DLD1 (cell line): ENCODE measurements around the gene GATD1.

Experiments
- in situ Hi-C: cut with HindIII; loops from 2 replicates; pipeline ENCODE4 v1.10.0; 2017; ENCODE audit warnings: low sequenced_read_pairs

The GATD1 gene

GRCh38 chr11:796565-797295, 19.4 kb upstream of the GATD1 start:
- in situ Hi-C loops, result no loop called here

- in situ Hi-C loops, result no loop called here
These were observed 18.6 kb upstream of the GATD1 start for GRCh38 chr11:795634-796564.

DNA sequence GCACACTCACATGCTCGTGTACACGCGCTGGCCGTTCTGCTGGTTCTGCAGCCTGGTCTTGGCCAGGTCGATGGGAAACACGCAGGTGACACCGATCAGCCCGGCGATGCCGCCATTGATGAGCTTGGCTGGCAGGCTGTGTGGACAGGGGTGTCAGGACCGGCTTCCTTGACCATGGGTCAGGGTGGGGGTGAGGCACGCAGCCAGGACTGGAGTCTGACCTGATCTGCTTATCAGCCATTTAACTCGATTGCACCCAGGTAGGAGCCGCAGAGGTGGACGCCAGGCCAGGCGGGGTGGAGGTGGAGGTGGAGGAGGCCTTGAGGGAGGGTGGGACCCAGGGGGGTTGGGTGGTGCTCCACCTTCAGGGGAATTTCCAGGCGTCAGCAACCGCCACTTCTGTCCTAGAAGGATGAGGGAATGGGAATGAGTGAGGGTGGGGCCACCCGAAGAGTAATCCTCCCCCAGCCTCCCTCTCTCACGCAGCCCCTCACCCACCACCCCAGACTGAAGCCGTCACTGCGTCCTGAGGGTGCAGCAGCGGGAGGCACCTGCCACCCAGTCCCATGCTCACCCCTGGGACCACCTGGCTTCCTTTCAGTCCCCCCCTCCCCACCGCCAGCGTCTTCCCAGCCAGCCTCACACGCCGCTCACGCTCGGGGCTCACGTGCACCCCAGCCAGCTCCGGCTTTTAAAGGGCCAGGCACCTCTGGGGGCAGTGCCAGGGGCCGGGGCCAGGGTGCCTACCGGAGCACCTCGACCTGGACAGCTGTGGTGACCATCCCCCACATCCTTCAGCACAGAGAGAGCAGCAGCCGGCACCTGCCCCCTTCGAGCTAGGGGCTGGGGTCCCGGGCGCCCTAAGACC, 17.7 kb upstream of the GATD1 start:
- in situ Hi-C loops, result no loop called here

DNA sequence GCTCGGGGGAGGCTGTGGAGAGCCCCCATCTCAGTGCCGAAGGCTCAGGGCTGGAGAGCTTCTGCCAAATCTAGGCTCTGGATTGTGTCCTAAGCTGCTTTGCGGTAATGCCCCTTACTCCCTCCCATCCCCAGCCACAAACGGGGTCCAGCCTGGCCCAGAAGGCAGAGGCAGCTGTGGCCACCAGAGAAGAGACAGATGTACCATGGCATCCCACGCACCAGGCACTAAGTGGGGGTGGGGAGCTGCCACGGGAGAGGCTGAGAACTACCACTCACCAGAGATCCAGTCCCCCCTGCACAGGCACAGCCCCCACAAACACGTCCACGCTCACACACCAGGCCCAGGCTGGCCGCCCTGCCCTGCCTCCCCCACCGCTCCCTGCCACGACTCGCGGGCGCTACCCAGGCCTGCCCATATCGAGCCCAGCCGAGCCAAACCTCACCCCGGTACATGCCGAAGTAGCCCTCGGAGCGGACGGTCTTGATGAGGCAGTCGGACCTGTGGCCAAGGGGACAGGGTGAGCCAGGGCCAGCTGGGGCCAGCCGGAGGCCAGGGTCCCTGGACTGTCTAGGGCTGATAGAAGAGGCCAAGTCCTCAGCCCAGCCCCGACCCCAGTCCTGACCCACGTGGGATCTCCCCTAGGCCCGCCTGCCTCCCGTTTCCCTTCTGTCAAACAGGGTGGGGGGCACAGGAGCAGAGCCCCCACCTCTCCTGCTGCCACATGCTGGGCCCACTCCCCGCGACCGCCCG, 16.9 kb upstream of the GATD1 start:
- in situ Hi-C loops, result no loop called here

- in situ Hi-C loops, result no loop called here
These were observed 16.3 kb upstream of the GATD1 start for GRCh38 chr11:793556-793955.

- in situ Hi-C loops, result no loop called here
These were observed 15.6 kb upstream of the GATD1 start for GRCh38 chr11:792873-793272.

GRCh38 chr11:792535-792821, 15.2 kb upstream of the GATD1 start:
- in situ Hi-C loops, result no loop called here

DNA sequence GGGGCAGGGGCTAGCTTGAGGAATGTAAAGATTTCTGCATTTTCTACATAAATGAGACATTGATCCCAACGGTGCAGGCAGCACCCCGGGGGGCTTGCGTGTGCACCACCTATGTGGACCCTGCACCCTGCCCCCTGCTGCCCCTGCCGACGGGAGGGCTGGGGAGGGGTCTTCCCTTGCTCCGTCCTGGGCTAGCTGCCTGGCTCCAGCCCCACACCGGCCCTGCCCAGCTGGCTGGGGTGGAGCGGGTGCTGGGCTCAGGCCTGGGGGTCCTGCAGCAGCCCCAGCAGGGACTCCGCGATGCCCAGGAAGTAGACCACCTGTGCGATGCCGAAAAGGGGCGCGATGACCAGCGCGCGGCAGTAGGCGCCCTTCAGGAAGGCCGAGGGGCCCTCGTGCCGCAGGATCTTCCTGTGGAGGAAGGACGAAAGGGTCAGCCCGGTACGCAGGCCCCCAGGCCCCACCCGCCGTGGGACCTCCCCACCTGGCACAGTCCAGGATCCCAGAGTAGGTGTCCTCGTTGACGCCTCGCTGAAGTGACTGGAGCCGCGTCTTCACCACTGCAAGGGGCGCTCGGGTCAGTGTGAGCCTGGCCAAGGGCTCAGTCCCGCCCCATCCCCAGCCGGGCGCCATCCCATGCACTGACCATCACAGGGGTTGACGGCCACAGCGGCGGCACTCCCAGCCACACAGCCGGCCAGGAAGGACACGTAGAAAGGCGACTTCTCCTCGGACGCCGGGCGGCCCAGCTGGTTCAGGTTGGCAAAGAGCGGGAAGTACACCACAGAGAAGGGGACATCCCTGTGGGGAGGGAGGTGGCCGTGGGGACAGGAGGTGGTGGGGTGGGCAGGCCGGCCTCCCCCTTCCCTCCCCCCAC, 14.6 kb upstream of the GATD1 start:
- in situ Hi-C loops, result no loop called here

- in situ Hi-C loops, result no loop called here
These were observed 13.7 kb upstream of the GATD1 start for GRCh38 chr11:790721-791564.

- in situ Hi-C loops, result no loop called here
These were observed 12.7 kb upstream of the GATD1 start, which contains the start of gene CEND1 for GRCh38 chr11:789943-790342. TSS of gene CEND1 (minus strand) at chr11:790090. CDS start at chr11:788576, 1,514 bp downstream.

DNA sequence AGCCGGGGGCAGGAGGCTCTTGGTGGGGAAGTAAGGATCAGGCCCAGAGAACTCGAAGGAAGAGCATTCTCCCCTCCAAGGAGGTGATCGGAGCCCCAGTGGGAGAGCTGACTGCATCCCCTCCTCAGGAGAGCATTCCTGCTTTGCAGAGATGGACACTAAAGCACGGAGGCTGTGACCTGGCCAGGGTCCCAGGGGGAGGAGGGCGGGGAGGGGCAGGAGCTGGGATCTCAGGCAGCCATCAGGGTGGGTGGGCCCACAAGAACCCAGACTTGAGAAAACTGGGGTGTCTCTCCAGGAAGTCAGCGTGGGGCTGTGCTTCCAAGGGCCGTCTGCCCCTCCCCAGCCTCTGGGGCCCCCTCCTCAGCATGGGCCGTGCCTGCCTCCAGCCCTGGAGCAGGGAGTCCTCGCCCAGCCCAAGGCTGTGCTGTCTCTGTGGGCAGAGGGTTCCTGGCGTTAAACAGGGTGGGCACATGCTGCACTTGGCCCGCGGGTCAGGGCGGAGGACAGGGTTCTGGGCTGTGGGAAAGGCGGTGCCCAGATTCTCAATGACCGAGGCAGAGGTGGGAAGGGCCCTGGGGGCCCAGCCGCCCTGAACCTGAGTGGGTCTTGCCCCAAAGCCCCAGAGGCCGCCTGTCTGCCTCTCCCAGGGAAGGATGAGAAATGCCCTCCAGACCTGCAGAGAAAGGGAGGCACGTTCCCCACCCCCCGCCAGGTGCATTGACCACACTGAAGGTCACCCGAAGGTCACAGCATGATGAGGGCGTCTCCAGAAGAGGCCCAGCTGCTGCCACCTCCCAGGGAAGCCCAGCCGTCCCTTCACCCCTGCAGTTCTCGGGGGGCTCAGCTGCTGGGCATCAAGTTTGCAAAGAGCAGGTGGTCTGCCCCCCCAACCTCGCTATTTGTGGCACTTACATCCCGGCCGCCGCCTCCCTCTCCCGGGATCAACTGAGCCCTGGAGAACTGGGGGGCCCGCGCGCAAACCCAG, 12.0 kb upstream of the GATD1 start:
- in situ Hi-C loops, result no loop called here

- in situ Hi-C loops, result no loop called here
These were observed 10.8 kb upstream of the GATD1 start for GRCh38 chr11:788009-788640.

- in situ Hi-C loops, result no loop called here
These were observed 9.9 kb upstream of the GATD1 start for GRCh38 chr11:787084-787675.

- in situ Hi-C loops, result no loop called here
These were observed 9.2 kb upstream of the GATD1 start for GRCh38 chr11:786235-787083.

- in situ Hi-C loops, result no loop called here
These were observed 6.3 kb upstream of the GATD1 start for GRCh38 chr11:783581-784015.
